SU-DHL-6 (cell line): ENCODE measurements around the gene NEBL.

Experiments used
- H2AFZ ChIP-seq: fragments of 200-600 bp; sonication (generic); 2 replicates; pipeline ENCODE4 v1.6.1; 2014; ENCODE audit warnings: low read depth, mild to moderate bottlenecking, moderate library complexity, mixed read lengths, antibody characterized with exemption, low read length; ENCODE audit not compliant: severe bottlenecking
- H3F3A ChIP-seq: fragments of 200-600 bp; shearing (Covaris generic); 2 replicates; pipeline ENCODE4 v1.6.0; 2016; ENCODE audit warnings: antibody characterized with exemption, mild to moderate bottlenecking; ENCODE audit not compliant: insufficient read depth
- H3K27ac ChIP-seq: fragments of 200-600 bp; sonication (generic); 2 replicates; pipeline ENCODE4 v1.5.1; 2016; ENCODE audit warnings: low read depth, mild to moderate bottlenecking, low read length, moderate library complexity, mixed read lengths
- H3K27me3 ChIP-seq: fragments of 200-600 bp; sonication (generic), shearing (Covaris generic); 2 replicates; pipeline ENCODE4 v1.6.0; 2014; ENCODE audit warnings: mild to moderate bottlenecking, low read length
- H3K36me3 ChIP-seq: fragments of 200-600 bp; sonication (generic); 2 replicates; pipeline ENCODE4 v1.6.1; 2014; ENCODE audit warnings: mild to moderate bottlenecking, low read length, mixed read lengths
- H3K4me2 ChIP-seq: fragments of 300-600, 200-600 bp; shearing (Covaris generic), sonication (generic); 2 replicates; pipeline ENCODE4 v1.6.0; 2014; ENCODE audit warnings: low read length, low read depth, mild to moderate bottlenecking; ENCODE audit not compliant: poor library complexity, severe bottlenecking
- H3K4me3 ChIP-seq: fragments of 200-600 bp; sonication (generic); 2 replicates; pipeline ENCODE4 v1.5.1; 2014; ENCODE audit warnings: antibody characterized with exemption, low read length, mild to moderate bottlenecking, mixed read lengths; ENCODE audit not compliant: insufficient read depth, poor library complexity, severe bottlenecking
- H3K79me2 ChIP-seq: fragments of 200-600 bp; sonication (generic); 2 replicates; pipeline ENCODE4 v1.6.1; 2014; ENCODE audit warnings: mild to moderate bottlenecking, low read length, moderate library complexity; ENCODE audit not compliant: insufficient read depth
- H3K9ac ChIP-seq: fragments of 200-600 bp; sonication (generic); 2 replicates; pipeline ENCODE4 v1.7.0; 2014; ENCODE audit warnings: mild to moderate bottlenecking, low read length
- H3K9me2 ChIP-seq: fragments of 200-600 bp; sonication (generic); replicated peaks from 2 replicates; pipeline ENCODE4 v1.6.1; 2014; ENCODE audit warnings: low read length; ENCODE audit not compliant: insufficient read depth
- H3K9me3 ChIP-seq: fragments of 200-600 bp; sonication (generic); 2 replicates; pipeline ENCODE4 v1.6.1; 2014; ENCODE audit warnings: low read length, mixed read lengths; ENCODE audit not compliant: insufficient read depth
- H4K20me1 ChIP-seq: fragments of 200-600 bp; sonication (generic); 2 replicates; pipeline ENCODE4 v1.6.1; 2014; ENCODE audit warnings: low read depth, mild to moderate bottlenecking, antibody characterized with exemption, low read length, moderate library complexity, mixed read lengths
- CTCF ChIP-seq: fragments of 200-600 bp; sonication (generic); IDR thresholded peaks from one replicate; pipeline ENCODE4 v1.5.1; 2017; ENCODE audit warnings: antibody characterized with exemption, mild to moderate bottlenecking, low read length, moderate library complexity; ENCODE audit not compliant: insufficient read depth, poor library complexity, severe bottlenecking
- EZH2phosphoT487 ChIP-seq: fragments of 200-600 bp; sonication (generic), shearing (Covaris generic); conservative IDR thresholded peaks from 2 replicates; pipeline ENCODE4 v1.6.1; 2018; ENCODE audit warnings: mild to moderate bottlenecking, antibody characterized with exemption, low read length, moderate library complexity, mixed read lengths

Gene NEBL

GRCh38 chr10:20927456-20927855, 30.3 kb upstream of the NEBL start:
- no peak overlapping the region for H3K9ac ChIP-seq
- no peak overlapping the region for H3K27ac ChIP-seq
- TF ChIP-seq EZH2phosphoT487 (no peak), CTCF (no peak)
- no peaks in the 10 kb centered on the region for H3K27me3 ChIP-seq
- no peak overlapping the region for H3K4me3 ChIP-seq
- no peaks in the 10 kb centered on the region for H3K36me3 ChIP-seq
- no peaks in the 10 kb centered on the region for H4K20me1 ChIP-seq
- H2AFZ ChIP-seq: no peak overlapping the region
- no peaks in the 10 kb centered on the region for H3K9me2 ChIP-seq
- H3K4me2 ChIP-seq: no peak overlapping the region
- no peaks in the 10 kb centered on the region for H3K79me2 ChIP-seq
- no peaks in the 10 kb centered on the region for H3F3A ChIP-seq
- no peaks in the 10 kb centered on the region for H3K9me3 ChIP-seq

GRCh38 chr10:20922451-20922850, 25.3 kb upstream of the NEBL start:
- H3K79me2 ChIP-seq: no peaks in the 10 kb centered on the region
- H3K27ac ChIP-seq: no peak overlapping the region
- no peaks in the 10 kb centered on the region for H4K20me1 ChIP-seq
- H3K9me3 ChIP-seq: no peaks in the 10 kb centered on the region
- no peak overlapping the region for H3K4me3 ChIP-seq
- no peak overlapping the region for H3K9ac ChIP-seq
- no peak overlapping the region for H3K4me2 ChIP-seq
- no peak for TF ChIP-seq EZH2phosphoT487
- no peak for TF ChIP-seq CTCF
- H3K9me2 ChIP-seq: no peaks in the 10 kb centered on the region
- H2AFZ ChIP-seq: no peak overlapping the region
- no peaks in the 10 kb centered on the region for H3K27me3 ChIP-seq
- H3F3A ChIP-seq: no peaks in the 10 kb centered on the region
- H3K36me3 ChIP-seq: no peaks in the 10 kb centered on the region

- Histone ChIP-seq H3K79me2 (no peaks in the 10 kb centered on the region), H3K36me3 (no peaks in the 10 kb centered on the region), H2AFZ (no peak overlapping the region), H3K9me3 (no peaks in the 10 kb centered on the region), H4K20me1 (no peaks in the 10 kb centered on the region), H3K4me3 (no peak overlapping the region), H3K4me2 (no peak overlapping the region), H3K9me2 (no peaks in the 10 kb centered on the region), H3K27me3 (0 out of 2 replicates have a peak, but pooled peaks cover 3% of the 10 kb centered on the region), H3K27ac (no peak overlapping the region), H3F3A (no peaks in the 10 kb centered on the region), H3K9ac (no peak overlapping the region)
- TF ChIP-seq EZH2phosphoT487 (no peak), CTCF (no peak)
Measured at GRCh38 chr10:20922033-20922432, 24.9 kb upstream of the NEBL start.

DNA sequence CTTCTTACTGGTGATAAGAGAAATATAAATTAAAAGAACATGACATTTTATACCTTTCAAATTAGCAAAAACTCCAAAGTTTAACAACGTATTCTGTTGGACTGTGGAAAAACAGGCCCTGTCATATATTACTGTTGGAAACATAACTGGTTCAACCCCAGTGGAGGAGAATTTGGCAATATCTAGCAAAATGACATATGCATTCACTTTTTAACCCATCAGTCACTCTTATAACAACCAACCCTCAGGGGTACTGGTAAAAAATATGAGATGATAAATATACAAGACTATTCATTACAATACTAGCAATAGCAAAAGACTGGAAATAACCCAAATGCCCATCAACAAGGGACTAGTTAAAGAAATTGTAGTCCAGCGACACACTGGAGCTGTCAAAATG, 22.9 kb upstream of the NEBL start:
- Histone ChIP-seq H4K20me1 (no peaks in the 10 kb centered on the region), H3K27me3 (0 out of 2 replicates have a peak, but pooled peaks cover 5% of the 10 kb centered on the region), H3K36me3 (no peaks in the 10 kb centered on the region), H2AFZ (no peak overlapping the region), H3K9me3 (no peaks in the 10 kb centered on the region), H3K9ac (no peak overlapping the region), H3K27ac (no peak overlapping the region), H3K9me2 (no peaks in the 10 kb centered on the region), H3F3A (no peaks in the 10 kb centered on the region), H3K79me2 (no peaks in the 10 kb centered on the region), H3K4me2 (no peak overlapping the region), H3K4me3 (no peak overlapping the region)
- TF ChIP-seq EZH2phosphoT487 (no peak), CTCF (no peak)
